Smooth muscle cell of the brain vasculature (primary cell): Measurements from ENCODE around the gene GXYLT2.
"Not testable (repeated sequence)": the region's sequence is repeated elsewhere in the genome, so short reads cannot be mapped to it uniquely, and the experiment has no call there.

Experiments used
- DNase-seq: peaks from one replicate; pipeline ENCODE4 v3.0.0-alpha.2; 2012; ENCODE audit warnings: low read depth, low spot score

The GXYLT2 gene

GRCh38 chr3:72892081-72892775 is 4.4 kb downstream of the GXYLT2 start:
- DNase-seq, result no peak

GRCh38 chr3:72892870-72893269 is 5.0 kb downstream of the GXYLT2 start:
- no peak for DNase-seq

- DNase-seq, result no peak
These were observed 7.2 kb downstream of the GXYLT2 start for GRCh38 chr3:72894976-72895552.

- DNase-seq, result no peak
These were observed 9.3 kb downstream of the GXYLT2 start for GRCh38 chr3:72896996-72897757.

- no peak for DNase-seq
These were observed 9.8 kb downstream of the GXYLT2 start for GRCh38 chr3:72897758-72898007.

- DNase-seq, result no peak
These were observed 11.5 kb downstream of the GXYLT2 start for GRCh38 chr3:72899349-72899765.

GRCh38 chr3:72900048-72900447 is 12.2 kb downstream of the GXYLT2 start:
- no peak for DNase-seq

- no peak for DNase-seq
These were observed 14.0 kb downstream of the GXYLT2 start for GRCh38 chr3:72901840-72902239.

GRCh38 chr3:72903004-72903403 is 15.2 kb downstream of the GXYLT2 start:
- DNase-seq, result no peak

- no peak for DNase-seq
These were observed 16.3 kb downstream of the GXYLT2 start for GRCh38 chr3:72904163-72904562.

- no peak for DNase-seq
These were observed 18.3 kb downstream of the GXYLT2 start for GRCh38 chr3:72906154-72906553.

GRCh38 chr3:72907131-72907711 is 19.4 kb downstream of the GXYLT2 start:
- DNase-seq, result no peak

GRCh38 chr3:72907731-72908620 is 20.1 kb downstream of the GXYLT2 start:
- DNase-seq, result no peak

GRCh38 chr3:72909591-72909990 is 21.7 kb downstream of the GXYLT2 start:
- no peak for DNase-seq

GRCh38 chr3:72912532-72912931 is 24.7 kb downstream of the GXYLT2 start:
- no peak for DNase-seq

- DNase-seq, result no peak
These were observed 26.5 kb downstream of the GXYLT2 start for GRCh38 chr3:72914383-72914782.

- no peak for DNase-seq
These were observed 28.4 kb downstream of the GXYLT2 start for GRCh38 chr3:72916250-72916649.

- no peak for DNase-seq
These were observed 31.7 kb downstream of the GXYLT2 start for GRCh38 chr3:72919520-72919919.

GRCh38 chr3:72924055-72924454 is 36.2 kb downstream of the GXYLT2 start:
- DNase-seq, result no peak

- DNase-seq, result not testable (repeated sequence)
These were observed 41.2 kb downstream of the GXYLT2 start for GRCh38 chr3:72928781-72929735.

- DNase-seq, result no peak
These were observed 42.9 kb downstream of the GXYLT2 start for GRCh38 chr3:72930754-72931153.
